Uterus (tissue), 2 donors: ENCODE data around the gene SLC25A6.
A peak's percentile ranks its signal among the peaks of the same experiment; 100 is the strongest.

ENCODE experiments used
- CTCF ChIP-seq, 4 experiments: fragments of 200-600 bp in 2 of 4; fragments of 450-650 bp in 2 of 4; sonication (generic) in 2 of 4; IDR thresholded peaks; one replicate each; pipeline ENCODE4 v1.5.1; 2016 to 2019; ENCODE audit warnings: antibody characterized with exemption in 4 of 4, mild to moderate bottlenecking in 2 of 4, moderate library complexity in 1 of 4
- POLR2A ChIP-seq, 2 donors: fragments of 450-650 bp; IDR thresholded peaks; one replicate each; pipeline ENCODE4 v1.6.1; 2016; ENCODE audit warnings: antibody characterized with exemption in 2 of 2, mild to moderate bottlenecking in 1 of 2, moderate library complexity in 1 of 2

DNA sequence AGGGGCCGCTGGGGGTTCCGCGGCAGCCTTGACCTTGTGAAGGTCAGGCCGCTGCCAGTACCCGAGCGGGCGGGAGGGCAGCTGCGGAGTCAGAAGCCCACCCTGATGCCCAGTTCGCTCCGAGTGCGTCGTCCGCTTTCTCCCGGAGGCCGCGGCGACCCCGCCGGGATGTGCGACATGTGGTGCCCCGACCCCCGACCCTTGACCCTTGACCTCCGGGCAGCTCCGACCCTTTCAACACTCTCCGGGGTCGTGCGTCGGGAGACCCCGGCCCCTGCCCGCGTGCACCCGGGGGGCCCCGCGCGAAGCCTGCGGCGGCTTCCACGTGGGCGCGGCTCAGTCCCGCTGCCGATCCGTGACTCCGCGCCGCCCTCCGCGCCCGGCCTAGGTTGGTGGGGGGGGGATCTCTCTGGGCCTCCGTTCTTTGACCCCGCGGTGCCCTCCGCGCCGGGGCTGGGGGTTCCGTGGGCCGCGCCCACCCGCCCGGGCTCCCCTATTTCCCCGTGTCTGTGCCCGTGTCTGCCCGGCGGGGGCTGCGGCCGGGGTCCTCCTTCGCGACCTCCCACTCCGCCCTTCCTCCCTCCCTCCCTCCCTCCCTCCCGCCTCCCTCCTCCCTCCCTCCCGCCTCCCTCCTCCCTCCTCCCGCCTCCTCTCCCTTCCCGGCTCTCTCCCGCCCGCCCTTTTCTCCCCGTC, 609 bp upstream of the SLC25A6 start:
- TF ChIP-seq POLR2A (IDR thresholded peaks at IDR 0.05) = peak in 1 of 2 donors; percentile 32
- no peak for TF ChIP-seq CTCF (IDR thresholded peaks at IDR 0.05)
